Loucy (cell line): ENCODE measurements around the gene IFT81.
A peak's percentile ranks its signal among the peaks of the same experiment; 100 is the strongest.
"Not testable (repeated sequence)": the region's sequence is repeated elsewhere in the genome, so short reads cannot be mapped to it uniquely, and the experiment has no call there.

Experiments used
- H2AFZ ChIP-seq: fragments of 200-600 bp; sonication (generic); 2 replicates; pipeline ENCODE4 v1.6.0; 2016; ENCODE audit warnings: antibody characterized with exemption, mild to moderate bottlenecking, low read length, moderate library complexity
- H3F3A ChIP-seq: fragments of 200-600 bp; 2 replicates; pipeline ENCODE4 v1.6.0; 2016; ENCODE audit warnings: antibody characterized with exemption, low read depth, mild to moderate bottlenecking
- H3K27me3 ChIP-seq: fragments of 200-600 bp; sonication (generic); 2 replicates; pipeline ENCODE4 v1.6.1; 2014; ENCODE audit warnings: low read length, mild to moderate bottlenecking; ENCODE audit not compliant: insufficient read depth, poor library complexity, severe bottlenecking
- H3K36me3 ChIP-seq: fragments of 200-600 bp; sonication (generic); 2 replicates; pipeline ENCODE4 v1.6.1; 2016; ENCODE audit warnings: low read length; ENCODE audit not compliant: insufficient read depth
- H3K4me1 ChIP-seq: fragments of 200-600 bp; sonication (generic); 2 replicates; pipeline ENCODE4 v1.5.1; 2014; ENCODE audit warnings: low read length, mild to moderate bottlenecking; ENCODE audit not compliant: insufficient read depth, poor library complexity, severe bottlenecking
- H3K4me2 ChIP-seq: fragments of 200-600 bp; sonication (generic); 2 replicates; pipeline ENCODE4 v1.6.0; 2014; ENCODE audit warnings: antibody characterized with exemption, low read length, low read depth, mild to moderate bottlenecking; ENCODE audit not compliant: poor library complexity, severe bottlenecking
- H3K4me3 ChIP-seq: fragments of 200-600 bp; sonication (generic); 2 replicates; pipeline ENCODE4 v1.5.1; 2014; ENCODE audit warnings: low read length, mild to moderate bottlenecking, mixed read lengths; ENCODE audit not compliant: poor library complexity, severe bottlenecking
- H3K79me2 ChIP-seq: fragments of 200-600 bp; sonication (generic); 2 replicates; pipeline ENCODE4 v1.6.1; 2014; ENCODE audit warnings: low read length; ENCODE audit not compliant: insufficient read depth
- H3K9ac ChIP-seq: fragments of 200-600 bp; sonication (generic); 2 replicates; pipeline ENCODE4 v1.6.0; 2014; ENCODE audit warnings: mild to moderate bottlenecking, low read depth, low read length, moderate library complexity; ENCODE audit not compliant: poor library complexity, severe bottlenecking
- H3K9me2 ChIP-seq: fragments of 200-600 bp; sonication (generic); replicated peaks from 2 replicates; pipeline ENCODE4 v1.6.1; 2016; ENCODE audit warnings: low read depth, low read length, mixed read lengths
- H3K9me3 ChIP-seq: fragments of 200-600 bp; sonication (generic); 2 replicates; pipeline ENCODE4 v1.6.1; 2014; ENCODE audit warnings: mild to moderate bottlenecking, antibody characterized with exemption, low read length, low read depth; ENCODE audit not compliant: insufficient read depth
- H4K20me1 ChIP-seq: fragments of 200-600 bp; sonication (generic); 2 replicates; pipeline ENCODE4 v1.6.0; 2014; ENCODE audit warnings: antibody characterized with exemption, low read length, mild to moderate bottlenecking; ENCODE audit not compliant: insufficient read depth, poor library complexity, severe bottlenecking
- EZH2phosphoT487 ChIP-seq: fragments of 200-600 bp; IDR thresholded peaks from 2 replicates; pipeline ENCODE4 v1.6.1; 2018; ENCODE audit warnings: antibody characterized with exemption, mild to moderate bottlenecking, moderate library complexity, borderline replicate concordance
- TF ChIP-seq, protein P1 (sequence below): fragments of 200-600 bp; sonication (generic); conservative IDR thresholded peaks from 2 replicates; pipeline ENCODE4 v1.5.1; 2014; ENCODE audit warnings: mild to moderate bottlenecking, antibody characterized with exemption, low read length

Gene IFT81

DNA sequence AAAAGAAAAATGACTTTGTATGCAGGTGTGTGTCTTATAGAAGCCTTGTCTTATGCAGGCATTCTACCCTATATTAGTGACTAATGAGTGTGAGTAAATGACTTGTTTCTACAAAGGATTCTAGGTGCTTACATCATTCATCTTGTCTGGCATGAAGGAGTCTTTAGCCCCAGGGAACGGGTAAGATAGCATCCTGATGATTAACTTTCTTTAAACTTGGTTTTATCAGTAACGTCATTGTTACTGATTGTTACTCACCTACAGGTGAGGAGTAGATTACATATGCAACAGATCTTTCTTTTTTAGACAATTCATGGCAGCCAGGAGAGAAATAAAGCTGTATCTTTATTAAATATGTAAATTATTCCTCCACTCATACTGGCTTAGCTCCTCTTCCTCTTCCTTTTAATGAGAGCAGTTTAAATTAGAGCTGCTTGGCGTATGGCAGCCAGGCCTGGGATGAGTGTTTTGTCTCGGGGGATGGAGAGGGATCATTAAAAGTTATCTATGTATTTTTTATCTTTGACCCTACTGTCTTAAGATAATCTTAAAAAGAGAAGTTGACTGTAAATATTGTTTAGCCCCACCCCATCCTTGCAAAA lies 99.7 kb downstream of the IFT81 start:
- Histone ChIP-seq H3K9me3 (no peaks in the 10 kb centered on the region), H3K4me2 (no peak overlapping the region), H2AFZ (peak overlapping the region; percentile 47), H3K9me2 (no peaks in the 10 kb centered on the region), H3F3A (no peaks in the 10 kb centered on the region), H3K36me3 (no peaks in the 10 kb centered on the region), H3K4me1 (no peaks in the 10 kb centered on the region), H3K79me2 (no peaks in the 10 kb centered on the region), H3K27me3 (no peaks in the 10 kb centered on the region), H3K4me3 (no peak overlapping the region), H4K20me1 (no peaks in the 10 kb centered on the region), H3K9ac (no peak overlapping the region)
- TF ChIP-seq, protein P1, sequence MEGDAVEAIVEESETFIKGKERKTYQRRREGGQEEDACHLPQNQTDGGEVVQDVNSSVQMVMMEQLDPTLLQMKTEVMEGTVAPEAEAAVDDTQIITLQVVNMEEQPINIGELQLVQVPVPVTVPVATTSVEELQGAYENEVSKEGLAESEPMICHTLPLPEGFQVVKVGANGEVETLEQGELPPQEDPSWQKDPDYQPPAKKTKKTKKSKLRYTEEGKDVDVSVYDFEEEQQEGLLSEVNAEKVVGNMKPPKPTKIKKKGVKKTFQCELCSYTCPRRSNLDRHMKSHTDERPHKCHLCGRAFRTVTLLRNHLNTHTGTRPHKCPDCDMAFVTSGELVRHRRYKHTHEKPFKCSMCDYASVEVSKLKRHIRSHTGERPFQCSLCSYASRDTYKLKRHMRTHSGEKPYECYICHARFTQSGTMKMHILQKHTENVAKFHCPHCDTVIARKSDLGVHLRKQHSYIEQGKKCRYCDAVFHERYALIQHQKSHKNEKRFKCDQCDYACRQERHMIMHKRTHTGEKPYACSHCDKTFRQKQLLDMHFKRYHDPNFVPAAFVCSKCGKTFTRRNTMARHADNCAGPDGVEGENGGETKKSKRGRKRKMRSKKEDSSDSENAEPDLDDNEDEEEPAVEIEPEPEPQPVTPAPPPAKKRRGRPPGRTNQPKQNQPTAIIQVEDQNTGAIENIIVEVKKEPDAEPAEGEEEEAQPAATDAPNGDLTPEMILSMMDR = no peak
- no peak for TF ChIP-seq EZH2phosphoT487

DNA sequence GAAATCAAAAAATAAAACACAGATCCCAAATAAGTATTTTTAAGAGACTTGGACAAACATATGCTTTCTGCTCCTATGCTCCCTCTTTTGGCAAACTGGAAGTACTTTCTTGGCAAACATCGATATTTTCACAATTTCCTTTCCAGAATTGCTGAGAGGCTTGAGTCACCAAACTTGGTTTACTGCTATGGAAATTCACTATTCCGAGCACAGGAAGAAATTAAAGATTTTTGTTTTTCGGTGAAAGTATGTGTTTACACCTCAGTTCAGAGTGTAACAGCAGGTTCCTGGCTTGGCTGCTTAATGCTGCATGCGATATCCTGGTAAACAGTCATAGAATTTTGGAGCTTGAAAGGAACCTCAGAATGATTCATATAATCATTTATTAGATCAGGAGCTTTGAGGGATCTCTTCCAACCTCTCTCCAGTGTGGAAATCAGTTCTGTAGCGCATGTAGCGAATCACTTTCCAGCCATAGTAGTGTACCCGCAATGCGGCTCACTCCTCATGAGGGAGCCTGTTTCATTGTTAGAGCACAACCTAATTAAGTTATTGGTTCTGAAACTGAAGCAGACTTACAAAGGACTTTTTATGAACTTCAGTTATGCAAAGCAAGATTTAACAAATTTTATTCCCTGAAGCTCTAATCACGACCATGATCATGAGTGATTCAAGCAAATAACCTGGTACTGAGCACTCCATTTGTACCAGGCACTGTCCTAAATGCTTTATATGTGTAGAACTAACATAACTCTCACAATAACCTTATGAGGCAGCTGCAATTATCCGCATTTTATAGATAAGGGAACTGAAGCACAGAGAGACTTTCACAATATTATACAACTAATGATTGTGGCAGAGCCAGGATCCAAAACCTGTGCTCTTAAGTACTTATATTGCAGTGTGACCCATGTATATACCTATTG lies 100.5 kb downstream of the IFT81 start:
- TF ChIP-seq, protein P1 = peak; percentile 62
- no peak for TF ChIP-seq EZH2phosphoT487
- Histone ChIP-seq H3K27me3 (no peaks in the 10 kb centered on the region), H3K4me3 (no peak overlapping the region), H3K4me1 (no peaks in the 10 kb centered on the region), H3K36me3 (no peaks in the 10 kb centered on the region), H3K79me2 (no peaks in the 10 kb centered on the region), H3K4me2 (no peak overlapping the region), H3K9me2 (no peaks in the 10 kb centered on the region), H4K20me1 (no peaks in the 10 kb centered on the region), H3F3A (no peaks in the 10 kb centered on the region), H3K9me3 (no peaks in the 10 kb centered on the region), H3K9ac (no peak overlapping the region), H2AFZ (peak overlapping the region; percentile 47)

- Histone ChIP-seq H3K36me3 (no peaks in the 10 kb centered on the region), H3K27me3 (no peaks in the 10 kb centered on the region), H3K4me2 (no peak overlapping the region), H2AFZ (no peak overlapping the region), H3F3A (no peaks in the 10 kb centered on the region), H3K4me1 (no peaks in the 10 kb centered on the region), H4K20me1 (no peaks in the 10 kb centered on the region), H3K9me2 (no peaks in the 10 kb centered on the region), H3K9ac (no peak overlapping the region), H3K4me3 (no peak overlapping the region), H3K9me3 (no peaks in the 10 kb centered on the region), H3K79me2 (no peaks in the 10 kb centered on the region)
- TF ChIP-seq, protein P1 = no peak
- TF ChIP-seq EZH2phosphoT487 = no peak
These were observed 103.0 kb downstream of the IFT81 start for GRCh38 chr12:110227138-110227537.

- H3F3A ChIP-seq, H3K9me3 ChIP-seq, H4K20me1 ChIP-seq, H3K4me1 ChIP-seq, H3K4me3 ChIP-seq, H2AFZ ChIP-seq, H3K79me2 ChIP-seq, H3K27me3 ChIP-seq, H3K9me2 ChIP-seq, H3K36me3 ChIP-seq, H3K4me2 ChIP-seq, H3K9ac ChIP-seq: not testable (repeated sequence)
These were observed 104.2 kb downstream of the IFT81 start for GRCh38 chr12:110228348-110228747.
